GM19372 (cell line): Measurements from ENCODE around the gene NALCN.

Source experiments
- ATAC-seq: cut with Tn5 transposase; IDR thresholded peaks from one replicate; pipeline ENCODE4 v1.9.1; 2021; ENCODE audit warnings: mild to moderate bottlenecking, low read depth, moderate library complexity; ENCODE audit not compliant: unreplicated experiment

NALCN gene

GRCh38 chr13:101415358-101416174 is 742 bp downstream of the NALCN start:
- ATAC-seq = no peak

DNA sequence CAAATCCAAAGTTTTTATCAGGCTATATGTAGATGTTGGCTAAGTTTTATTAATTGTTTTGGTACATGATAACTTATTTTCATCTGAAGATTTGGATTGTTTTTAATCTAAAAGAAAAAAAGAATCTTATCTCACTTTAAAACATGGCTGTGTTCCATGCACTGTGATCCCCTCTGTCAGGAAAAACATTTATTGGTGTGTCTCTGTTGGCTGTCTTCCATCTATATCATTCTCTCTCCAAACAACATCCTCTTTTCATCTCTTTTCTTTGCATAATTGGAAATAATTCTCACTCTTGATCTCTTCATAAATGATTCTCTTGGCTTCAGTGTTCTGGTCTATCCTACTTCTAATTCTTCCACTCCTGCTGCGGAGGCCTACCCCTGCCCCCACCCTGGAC is 4.2 kb downstream of the NALCN start:
- ATAC-seq = no peak

- no peak for ATAC-seq
Measured at GRCh38 chr13:101408992-101409656, 7.2 kb downstream of the NALCN start.

GRCh38 chr13:101408154-101408553 is 8.2 kb downstream of the NALCN start:
- no peak for ATAC-seq

GRCh38 chr13:101406791-101407190 is 9.5 kb downstream of the NALCN start:
- no peak for ATAC-seq

GRCh38 chr13:101401196-101401595 is 15.1 kb downstream of the NALCN start:
- no peak for ATAC-seq

GRCh38 chr13:101399365-101399764 is 16.9 kb downstream of the NALCN start:
- ATAC-seq = no peak

- no peak for ATAC-seq
Measured at GRCh38 chr13:101398920-101399319, 17.4 kb downstream of the NALCN start.

DNA sequence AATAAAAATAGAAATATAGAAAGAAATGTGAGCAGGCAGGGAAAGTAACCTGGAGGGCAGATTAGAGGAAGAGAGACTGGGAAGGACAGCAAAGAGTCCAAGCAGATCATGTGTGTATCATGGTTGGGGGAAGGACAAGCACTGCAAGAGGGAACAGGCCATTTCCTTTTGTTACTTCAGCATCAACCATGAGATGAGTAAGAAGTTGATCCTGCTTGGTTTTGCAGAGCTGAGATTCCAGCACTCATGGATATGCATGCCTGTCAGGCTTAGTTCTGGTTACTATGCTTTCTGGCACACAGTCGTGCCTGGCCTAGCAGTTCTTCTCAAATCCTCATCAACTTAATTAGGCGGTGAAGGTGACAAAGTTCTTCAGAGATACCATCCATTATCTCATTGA is 18.1 kb downstream of the NALCN start:
- no peak for ATAC-seq

GRCh38 chr13:101397742-101398141 is 18.6 kb downstream of the NALCN start:
- ATAC-seq = no peak

GRCh38 chr13:101394605-101395004 is 21.7 kb downstream of the NALCN start:
- ATAC-seq = no peak

- ATAC-seq = no peak
Measured at GRCh38 chr13:101393140-101393539, 23.2 kb downstream of the NALCN start.

- no peak for ATAC-seq
Measured at GRCh38 chr13:101390461-101390860, 25.8 kb downstream of the NALCN start.

DNA sequence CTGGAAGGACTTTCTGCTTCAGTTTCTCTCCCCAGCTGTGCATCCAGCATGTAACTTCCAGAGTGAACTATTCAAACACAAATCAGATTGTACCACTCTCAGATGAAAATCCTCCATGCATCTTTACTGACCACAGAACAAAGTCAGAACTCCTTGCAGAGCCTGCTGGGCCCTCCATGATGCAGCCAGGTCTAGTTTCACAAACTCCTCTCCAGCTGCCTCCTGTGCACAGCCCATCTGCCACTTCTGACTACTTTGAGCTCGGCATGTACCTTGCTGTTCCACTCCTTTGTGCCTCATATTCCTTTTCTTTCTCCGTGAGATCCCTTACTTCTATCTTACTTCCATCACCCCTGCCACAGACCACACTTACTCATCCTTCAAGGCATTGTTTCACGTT is 31.4 kb downstream of the NALCN start:
- ATAC-seq = no peak

GRCh38 chr13:101383595-101383994 is 32.7 kb downstream of the NALCN start:
- ATAC-seq = no peak

GRCh38 chr13:101382701-101383100 is 33.6 kb downstream of the NALCN start:
- no peak for ATAC-seq

- no peak for ATAC-seq
Measured at GRCh38 chr13:101382086-101382485, 34.2 kb downstream of the NALCN start.

- ATAC-seq = no peak
Measured at GRCh38 chr13:101360525-101360924, 55.8 kb downstream of the NALCN start.

- no peak for ATAC-seq
Measured at GRCh38 chr13:101354895-101355294, 61.4 kb downstream of the NALCN start.

- no peak for ATAC-seq
Measured at GRCh38 chr13:101346942-101347728, 69.2 kb downstream of the NALCN start.

- no peak for ATAC-seq
Measured at GRCh38 chr13:101346161-101346560, 70.1 kb downstream of the NALCN start.
